Right lobe of liver (tissue), 4 donors: ENCODE measurements around the gene TFF3.

ENCODE experiments used
- CTCF ChIP-seq, 4 donors: fragments of 200-600 bp in 3 of 4; fragments of 450-650 bp in 1 of 4; IDR thresholded peaks; one replicate each; pipeline versions ENCODE4 v1.5.1 to v1.8.0; 2016 to 2022; ENCODE audit warnings: antibody characterized with exemption in 4 of 4, mild to moderate bottlenecking in 2 of 4
- POLR2A ChIP-seq: fragments of 450-650 bp; IDR thresholded peaks from one replicate; pipeline ENCODE4 v1.6.1; 2017; ENCODE audit warnings: antibody characterized with exemption, mild to moderate bottlenecking
- donor health status: DM: no; HTN: no; CAD: no.
- donor health status: DM: no; HTN: no; CAD: no.
- donor health status: DM: no; HTN: yes; CAD: no.

GRCh38 chr21:42289926-42290325 lies 25.3 kb downstream of the TFF3 start:
- TF ChIP-seq CTCF (IDR thresholded peaks at IDR 0.05): no peak
- TF ChIP-seq POLR2A: no peak
